H1 (cell line): Measurements from ENCODE around the gene TMEM151A. TPM values are rescaled to one million over a fixed set of nuclear protein-coding genes. Genes with fewer than 3 reads are reported as not detected.

Experiments
- CTCF ChIA-PET: fragments of 300-600 bp; sonication (Branson Sonifier 250); formaldehyde crosslinking; loops from one replicate; lab custom pipeline; 2021; ENCODE audit not compliant: partially characterized antibody; lab: Charles Lee
- POLR2A ChIA-PET: fragments of 300-600 bp; sonication (Branson Sonifier 250); formaldehyde crosslinking; loops from one replicate; lab custom pipeline; 2021; ENCODE audit warnings: inconsistent platforms; ENCODE audit not compliant: partially characterized antibody; lab: Charles Lee
- DNase-seq, 2 experiments: peaks; one replicate each; pipeline versions ENCODE4 v3.0.0 to v3.0.0-alpha.2; 2010 to 2022; ENCODE audit warnings: low spot score in 2 of 2, low read depth in 1 of 2, mixed read lengths in 1 of 2
- FAIRE-seq: peaks from 2 replicates; lab custom pipeline; 2011; peaks lifted over from hg19 to GRCh38; lab: Jason Lieb, UNC
- H2AFZ ChIP-seq: 2 replicates; pipeline ENCODE4 v1.8.1; 2012; ENCODE audit warnings: low read length, inconsistent platforms
- H2AK5ac ChIP-seq: 2 replicates; pipeline ENCODE4 v1.6.1; 2013; ENCODE audit warnings: low read depth, low read length
- H2BK120ac ChIP-seq: replicated peaks from 2 replicates; pipeline ENCODE3; 2013; ENCODE audit warnings: low read depth, low read length, inconsistent platforms
- H2BK12ac ChIP-seq: 2 replicates; pipeline ENCODE4 v1.6.1; 2013; ENCODE audit warnings: low read depth, low read length
- H2BK15ac ChIP-seq: 2 replicates; pipeline ENCODE4 v1.6.1; 2013; ENCODE audit warnings: low read length
- H2BK20ac ChIP-seq: 2 replicates; pipeline ENCODE4 v1.6.1; 2013; ENCODE audit warnings: low read length
- H2BK5ac ChIP-seq: 2 replicates; pipeline ENCODE4 v1.6.1; 2013; ENCODE audit warnings: low read depth, low read length
- H3K14ac ChIP-seq: 2 replicates; pipeline ENCODE4 v1.6.1; 2013; ENCODE audit warnings: inconsistent platforms; ENCODE audit not compliant: insufficient read length
- H3K18ac ChIP-seq: 2 replicates; pipeline ENCODE4 v1.6.1; 2013; ENCODE audit warnings: low read length; ENCODE audit errors: extremely low read depth
- H3K23ac ChIP-seq: 2 replicates; pipeline ENCODE4 v1.6.1; 2013; ENCODE audit warnings: inconsistent platforms; ENCODE audit not compliant: insufficient read length
- H3K23me2 ChIP-seq: 2 replicates; pipeline ENCODE4 v1.6.1; 2013; ENCODE audit warnings: low read depth, low read length
- H3K27ac ChIP-seq: 2 replicates; pipeline ENCODE4 v1.6.1; 2011; ENCODE audit warnings: low read depth, low read length, inconsistent platforms
- H3K27me3 ChIP-seq, 4 experiments: replicated peaks in 1 of 4; 1 replicate in 1 of 4; 2 replicates in 3 of 4; pipeline versions ENCODE4 v1.6.1 to v1.8.1; 2011 to 2013; ENCODE audit warnings: low read length in 3 of 4, mild to moderate bottlenecking in 3 of 4, inconsistent platforms in 2 of 4, mixed read lengths in 2 of 4, moderate library complexity in 1 of 4; ENCODE audit not compliant: control insufficient read depth in 3 of 4, insufficient read depth in 3 of 4; ENCODE audit errors: extremely low read depth in 1 of 4
- H3K36me3 ChIP-seq, 4 experiments: 2 replicates each; pipeline versions ENCODE4 v1.6.1 to v1.8.1; 2011 to 2013; ENCODE audit warnings: mild to moderate bottlenecking in 4 of 4, low read length in 3 of 4, moderate library complexity in 2 of 4, control low read depth in 1 of 4, inconsistent platforms in 1 of 4; ENCODE audit not compliant: insufficient read depth in 4 of 4, control insufficient read depth in 2 of 4
- H3K4ac ChIP-seq: replicated peaks from 2 replicates; pipeline ENCODE3; 2013; ENCODE audit warnings: low read length, low read depth, mixed read lengths, inconsistent platforms; ENCODE audit not compliant: insufficient read length
- H3K4me1 ChIP-seq, 4 experiments: replicated peaks in 1 of 4; 1 replicate in 1 of 4; 2 replicates in 3 of 4; pipeline versions ENCODE4 v1.6.1 to v1.8.1; 2011 to 2013; ENCODE audit warnings: low read length in 3 of 4, inconsistent platforms in 2 of 4, mixed read lengths in 1 of 4; ENCODE audit not compliant: insufficient read depth in 4 of 4, control insufficient read depth in 3 of 4
- H3K4me2 ChIP-seq, 2 experiments: 2 replicates each; pipeline versions ENCODE4 v1.6.1 to v1.8.1; 2011 to 2013; ENCODE audit warnings: low read depth in 2 of 2, low read length in 2 of 2, control low read depth in 1 of 2, inconsistent platforms in 1 of 2, mild to moderate bottlenecking in 1 of 2; ENCODE audit not compliant: insufficient read depth in 1 of 2
- H3K4me3 ChIP-seq, 4 experiments: fragments of 200-600, 300-600 bp in 1 of 4; sonication (generic), shearing (Covaris generic), sonication (Bioruptor Twin) in 1 of 4; 2 replicates each; pipeline versions ENCODE4 v1.5.1 to v1.8.1; 2011 to 2016; ENCODE audit warnings: low read length in 4 of 4, low read depth in 3 of 4, control low read depth in 2 of 4, inconsistent platforms in 2 of 4, mild to moderate bottlenecking in 2 of 4, mixed read lengths in 1 of 4, moderate library complexity in 1 of 4; ENCODE audit not compliant: insufficient read depth in 2 of 4; ENCODE audit errors: extremely low read depth in 1 of 4
- H3K56ac ChIP-seq: replicated peaks from 2 replicates; pipeline ENCODE3; 2013; ENCODE audit warnings: low read depth, mild to moderate bottlenecking, mixed read lengths, low read length, inconsistent platforms; ENCODE audit not compliant: insufficient read length
- H3K79me1 ChIP-seq: 2 replicates; pipeline ENCODE4 v1.6.1; 2013; ENCODE audit warnings: low read depth, low read length, control low read depth
- H3K79me2 ChIP-seq, 2 experiments: 2 replicates each; pipeline versions ENCODE4 v1.6.1 to v1.8.1; 2012 to 2013; ENCODE audit warnings: low read length in 2 of 2, mild to moderate bottlenecking in 2 of 2, inconsistent platforms in 1 of 2; ENCODE audit not compliant: insufficient read depth in 2 of 2, control insufficient read depth in 1 of 2
- H3K9ac ChIP-seq, 4 experiments: replicated peaks in 1 of 4; 1 replicate in 1 of 4; 2 replicates in 3 of 4; pipeline versions ENCODE4 v1.6.1 to v1.8.1; 2011 to 2013; ENCODE audit warnings: low read depth in 3 of 4, low read length in 3 of 4, control low read depth in 2 of 4, mild to moderate bottlenecking in 2 of 4, moderate library complexity in 2 of 4, inconsistent platforms in 1 of 4; ENCODE audit errors: extremely low read depth in 1 of 4
- H3K9me3 ChIP-seq, 2 experiments: 2 replicates each; pipeline versions ENCODE4 v1.6.1 to v1.8.1; 2012 to 2013; ENCODE audit warnings: mild to moderate bottlenecking in 2 of 2, moderate library complexity in 2 of 2, control low read depth in 1 of 2, inconsistent platforms in 1 of 2, low read depth in 1 of 2, low read length in 1 of 2, mixed read lengths in 1 of 2; ENCODE audit not compliant: insufficient read depth in 2 of 2
- H4K20me1 ChIP-seq, 2 experiments: replicated peaks in 1 of 2; 2 replicates each; pipeline versions ENCODE3 to v1.8.1; 2011 to 2013; ENCODE audit warnings: inconsistent platforms in 2 of 2, low read length in 2 of 2, mild to moderate bottlenecking in 1 of 2; ENCODE audit not compliant: insufficient read depth in 2 of 2, control insufficient read depth in 1 of 2
- H4K5ac ChIP-seq: 2 replicates; pipeline ENCODE4 v1.6.1; 2013; ENCODE audit warnings: low read length, low read depth, mixed read lengths, inconsistent platforms; ENCODE audit not compliant: insufficient read length
- H4K8ac ChIP-seq: 2 replicates; pipeline ENCODE4 v1.8.0; 2013; ENCODE audit warnings: mild to moderate bottlenecking, moderate library complexity, low read length, inconsistent platforms; ENCODE audit not compliant: insufficient read depth; ENCODE audit errors: extremely low read depth
- H4K91ac ChIP-seq: replicated peaks from 2 replicates; pipeline ENCODE3; 2013; ENCODE audit warnings: low read length, mixed read lengths, inconsistent platforms; ENCODE audit not compliant: insufficient read length
- KDM4A ChIP-seq: IDR thresholded peaks from one replicate; pipeline ENCODE4 v1.7.1; 2012; ENCODE audit warnings: low read depth, mild to moderate bottlenecking, moderate library complexity, low read length, inconsistent platforms; ENCODE audit not compliant: severe bottlenecking
- SIX5 ChIP-seq: IDR thresholded peaks from 2 replicates; pipeline ENCODE4 v1.6.1; 2011; ENCODE audit warnings: mild to moderate bottlenecking, low read depth, low read length
- TAF1 ChIP-seq: IDR thresholded peaks from 2 replicates; pipeline ENCODE4 v1.6.1; 2011; ENCODE audit warnings: mild to moderate bottlenecking, low read depth, low read length
- WGBS, 2 experiments: shearing (Covaris generic) in 1 of 2; methylation state at CpG; one replicate each; pipeline versions ENCODE4 v1.1.6 to v1.1.7; 2013 to 2015; ENCODE audit warnings: low lambda C conversion rate in 2 of 2, mixed read lengths in 2 of 2, inconsistent platforms in 1 of 2, low coverage in 1 of 2, missing lambda C conversion rate in 1 of 2; ENCODE audit not compliant: insufficient replicate concordance in 2 of 2, insufficient coverage in 1 of 2, insufficient read length in 1 of 2; ENCODE audit errors: extremely low coverage in 1 of 2, missing lambda C conversion rate in 1 of 2; 5-methylcytosine and 5-hydroxymethylcytosine counted together
- polyA plus RNA-seq, 7 experiments: library from polyadenylated mRNA; depleted of rRNA in 3 of 7; stranded (reverse) in 5 of 7; unstranded in 2 of 7; fragments of >200 nt in 5 of 7; fragments of 200-250 nt in 2 of 7; gene quantifications; 1 replicate in 5 of 7; 2 replicates in 1 of 7; 4 replicates in 1 of 7; pipeline versions ENCODE4 v1.2.1 to v1.2.3, GENCODE V29; 2011 to 2013; ENCODE audit warnings: missing spikeins in 2 of 7, mixed read lengths in 2 of 7
- total RNA-seq: library from RNA; stranded (reverse); fragmentation: NEBNext Ultra II Directional; extraction: Animal tissue kit (Norgen Biotek cat#: 25700); gene quantifications from 2 replicates; pipeline ENCODE4 v1.2.1, GENCODE V29; 2021
- TF ChIP-seq, protein P1 (sequence below), 3 experiments: IDR thresholded peaks; 1 replicate in 2 of 3; 2 replicates in 1 of 3; pipeline versions ENCODE4 v1.5.1 to v1.6.1; 2011; ENCODE audit warnings: low read length in 3 of 3, mild to moderate bottlenecking in 3 of 3, inconsistent platforms in 2 of 3, low read depth in 1 of 3, moderate library complexity in 1 of 3; ENCODE audit not compliant: insufficient read depth in 1 of 3; ENCODE audit errors: control extremely low read depth in 1 of 3

Gene TMEM151A
- total and polyA plus RNA-seq, 2 of the 8 experiments (the other 6 are each of a cell fraction or from before 2014, with no cell fraction given), result 3.2 TPM

DNA sequence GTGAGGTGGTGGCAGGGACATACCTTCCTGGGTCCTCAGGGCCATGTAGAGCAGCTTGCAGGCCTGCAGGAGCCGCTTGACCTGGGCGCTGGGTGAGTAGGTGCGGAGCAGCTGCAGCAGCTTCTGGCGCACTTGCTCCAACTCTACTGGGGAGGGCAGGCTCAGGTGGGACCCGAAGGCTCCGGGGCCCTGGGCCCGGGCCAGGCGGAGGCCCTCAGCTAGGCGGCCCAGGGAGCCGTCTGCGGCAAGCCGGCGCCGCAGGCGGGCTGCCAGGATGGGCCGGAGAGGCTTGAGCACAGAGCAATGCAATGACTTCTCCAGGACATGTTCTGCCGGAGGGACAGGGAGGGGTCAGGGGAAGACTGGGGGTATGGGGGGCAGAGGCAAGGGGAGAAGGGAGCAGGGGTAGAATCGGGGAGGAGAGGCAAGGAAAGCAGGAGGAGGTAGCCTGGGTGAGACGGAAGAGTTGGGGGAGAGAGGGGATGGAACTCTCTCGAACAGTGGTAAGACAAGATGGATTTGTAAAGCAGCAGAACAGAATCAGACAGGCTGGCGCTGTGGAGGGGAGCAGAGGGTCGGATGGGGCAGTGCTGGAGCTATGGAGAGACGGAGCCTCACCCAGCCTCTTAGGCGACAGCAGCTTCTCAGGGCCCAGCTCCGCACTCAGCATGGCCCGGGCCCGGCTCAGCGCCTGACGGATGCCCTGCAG, 42.4 kb downstream of the TMEM151A start:
- H3K79me2 ChIP-seq, result no peaks in the 10 kb centered on the region
- no peaks in the 10 kb centered on the region; a peak in 2 of 7 replicates for H3K27me3 ChIP-seq
- FAIRE-seq (no peak), DNase-seq (no peak)
- no peaks in the 10 kb centered on the region; the same call in 1 of the 2 replicates for H3K23me2 ChIP-seq
- H2BK5ac ChIP-seq, result no peak overlapping the region
- no peak overlapping the region for H3K4ac ChIP-seq
- H4K20me1 ChIP-seq, result no peaks in the 10 kb centered on the region
- no peak overlapping the region for H2AFZ ChIP-seq
- WGBS, 2 experiments, result 88% methylated on average over 26 of the region's 29 CpGs; no CpG with 5 or more reads in 1 of the 2 experiments
- H2BK120ac ChIP-seq, result no peak overlapping the region
- H3K56ac ChIP-seq, result no peak overlapping the region
- H3K23ac ChIP-seq, result no peak overlapping the region
- no peak overlapping the region for H3K9ac ChIP-seq
- H3K4me2 ChIP-seq, result no peak overlapping the region
- no peaks in the 10 kb centered on the region; a peak in 1 of 8 replicates for H3K36me3 ChIP-seq
- no peak overlapping the region for H3K27ac ChIP-seq
- H2BK12ac ChIP-seq, result no peak overlapping the region
- H2BK20ac ChIP-seq, result no peak overlapping the region
- H3K4me3 ChIP-seq, result no peak overlapping the region
- 0 out of 2 replicates have a peak overlapping the region, but pooled peaks have one; percentile 60 for H4K8ac ChIP-seq
- H3K79me1 ChIP-seq, result no peaks in the 10 kb centered on the region
- peaks cover 0 to 20% (median 14%) of the 10 kb centered on the region in 4 experiments; a peak in 6 of 7 replicates for H3K4me1 ChIP-seq
- no peak overlapping the region for H4K5ac ChIP-seq
- POLR2A ChIA-PET, result interaction anchor here (0.6 to 8.5 kb wide), 8 partner anchors 12 to 534 kb away, joined by 3 to 61 read pairs (median 7); partner anchors contain the start of genes B4GAT1, BRMS1 and CD248
- CTCF ChIA-PET, result interaction anchor here (1.6 to 8.7 kb wide), 9 partner anchors 11 to 56 kb away, joined by 5 to 242 read pairs (median 11); partner anchors contain the start of genes BRMS1 and CD248
- TF ChIP-seq SIX5, result no peak
- TF ChIP-seq KDM4A, result no peak
- no peak for TF ChIP-seq TAF1
- TF ChIP-seq, protein P1, sequence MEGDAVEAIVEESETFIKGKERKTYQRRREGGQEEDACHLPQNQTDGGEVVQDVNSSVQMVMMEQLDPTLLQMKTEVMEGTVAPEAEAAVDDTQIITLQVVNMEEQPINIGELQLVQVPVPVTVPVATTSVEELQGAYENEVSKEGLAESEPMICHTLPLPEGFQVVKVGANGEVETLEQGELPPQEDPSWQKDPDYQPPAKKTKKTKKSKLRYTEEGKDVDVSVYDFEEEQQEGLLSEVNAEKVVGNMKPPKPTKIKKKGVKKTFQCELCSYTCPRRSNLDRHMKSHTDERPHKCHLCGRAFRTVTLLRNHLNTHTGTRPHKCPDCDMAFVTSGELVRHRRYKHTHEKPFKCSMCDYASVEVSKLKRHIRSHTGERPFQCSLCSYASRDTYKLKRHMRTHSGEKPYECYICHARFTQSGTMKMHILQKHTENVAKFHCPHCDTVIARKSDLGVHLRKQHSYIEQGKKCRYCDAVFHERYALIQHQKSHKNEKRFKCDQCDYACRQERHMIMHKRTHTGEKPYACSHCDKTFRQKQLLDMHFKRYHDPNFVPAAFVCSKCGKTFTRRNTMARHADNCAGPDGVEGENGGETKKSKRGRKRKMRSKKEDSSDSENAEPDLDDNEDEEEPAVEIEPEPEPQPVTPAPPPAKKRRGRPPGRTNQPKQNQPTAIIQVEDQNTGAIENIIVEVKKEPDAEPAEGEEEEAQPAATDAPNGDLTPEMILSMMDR (IDR thresholded peaks at IDR 0.05; ENCODE audit: control extremely low read depth in 1 of 3, insufficient read depth in 1 of 3, low read depth in 1 of 3, low read length in 3 of 3), result no peak
- no peak overlapping the region for H2AK5ac ChIP-seq
- H3K14ac ChIP-seq, result no peak overlapping the region
- H4K91ac ChIP-seq, result no peak overlapping the region
- H3K9me3 ChIP-seq, result no peaks in the 10 kb centered on the region
- no peak overlapping the region for H2BK15ac ChIP-seq
- no peak overlapping the region for H3K18ac ChIP-seq
